AG04449 (cell line): ENCODE data around the gene KATNA1.
A peak's percentile ranks its signal among the peaks of the same experiment; 100 is the strongest.

Source experiments
- CTCF ChIA-PET: fragments of 350-600 bp; formaldehyde crosslinking; extraction: SDS; loops from one replicate; lab custom pipeline; 2021; ENCODE audit warnings: antibody characterized with exemption; lab: Yijun Ruan, JAX
- POLR2A ChIA-PET: fragments of 400-600, 350-600 bp; formaldehyde crosslinking; extraction: SDS; loops from one replicate; lab custom pipeline; 2020; ENCODE audit warnings: antibody characterized with exemption, inconsistent platforms; lab: Yijun Ruan, JAX
- DNase-seq: peaks from one replicate; pipeline ENCODE4 v3.0.0-alpha.2; 2010; ENCODE audit warnings: low read depth, low spot score
- H3K4me3 ChIP-seq: 2 replicates; pipeline ENCODE4 v1.5.1; 2011; ENCODE audit warnings: low read depth, mild to moderate bottlenecking, control low read depth, low read length
- TF ChIP-seq, protein P1 (sequence below): IDR thresholded peaks from one replicate; pipeline ENCODE4 v1.5.1; 2011; ENCODE audit warnings: mild to moderate bottlenecking, moderate library complexity, low read length, control low read depth, inconsistent platforms; ENCODE audit not compliant: insufficient read depth; ENCODE audit errors: missing control alignments

The KATNA1 gene

DNA sequence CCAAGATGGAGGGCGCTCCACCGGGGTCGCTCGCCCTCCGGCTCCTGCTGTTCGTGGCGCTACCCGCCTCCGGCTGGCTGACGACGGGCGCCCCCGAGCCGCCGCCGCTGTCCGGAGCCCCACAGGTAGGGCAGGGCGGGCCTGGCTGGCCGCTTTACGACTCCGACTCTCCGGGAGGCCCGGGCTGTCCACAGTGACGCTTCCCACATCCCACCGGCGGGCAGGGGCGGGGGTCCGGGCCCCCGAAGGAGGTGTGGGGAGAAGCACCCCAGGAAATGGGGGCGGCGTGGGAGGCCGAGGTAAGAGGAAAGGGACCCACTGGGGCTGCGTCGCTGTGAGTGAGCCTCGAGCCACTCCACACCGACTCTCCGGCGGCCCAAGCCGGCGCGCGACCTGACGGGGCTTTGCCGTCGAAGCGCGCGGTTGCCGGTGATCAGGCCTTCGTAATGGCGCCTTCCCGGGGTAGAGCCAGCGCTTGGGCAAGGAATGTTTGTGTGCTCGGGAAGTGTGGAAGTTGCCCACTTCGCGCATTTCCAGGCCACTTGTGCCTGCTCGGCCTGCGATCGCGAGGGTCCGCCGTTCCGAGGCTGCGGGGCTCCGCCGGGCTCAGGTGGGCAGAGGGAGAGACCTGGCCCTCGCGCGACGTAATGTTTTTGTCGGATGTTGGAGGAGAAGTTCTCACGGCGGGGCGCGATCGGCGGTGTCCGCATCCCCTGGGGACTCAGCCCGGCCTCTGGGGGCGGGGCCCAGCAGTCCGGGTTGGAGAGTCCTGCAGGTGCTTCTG lies 81.9 kb downstream of the KATNA1 start:
- H3K4me3 ChIP-seq: peak overlapping the region; percentile 87
- ChIA-PET CTCF (interaction anchor here (1.1 to 1.3 kb wide), 3 partner anchors 15 to 21 kb away, joined by 3 to 6 read pairs (median 4); no protein-coding TSS in a partner anchor), POLR2A (no interaction called here)
- no peak for DNase-seq
- TF ChIP-seq, protein P1, sequence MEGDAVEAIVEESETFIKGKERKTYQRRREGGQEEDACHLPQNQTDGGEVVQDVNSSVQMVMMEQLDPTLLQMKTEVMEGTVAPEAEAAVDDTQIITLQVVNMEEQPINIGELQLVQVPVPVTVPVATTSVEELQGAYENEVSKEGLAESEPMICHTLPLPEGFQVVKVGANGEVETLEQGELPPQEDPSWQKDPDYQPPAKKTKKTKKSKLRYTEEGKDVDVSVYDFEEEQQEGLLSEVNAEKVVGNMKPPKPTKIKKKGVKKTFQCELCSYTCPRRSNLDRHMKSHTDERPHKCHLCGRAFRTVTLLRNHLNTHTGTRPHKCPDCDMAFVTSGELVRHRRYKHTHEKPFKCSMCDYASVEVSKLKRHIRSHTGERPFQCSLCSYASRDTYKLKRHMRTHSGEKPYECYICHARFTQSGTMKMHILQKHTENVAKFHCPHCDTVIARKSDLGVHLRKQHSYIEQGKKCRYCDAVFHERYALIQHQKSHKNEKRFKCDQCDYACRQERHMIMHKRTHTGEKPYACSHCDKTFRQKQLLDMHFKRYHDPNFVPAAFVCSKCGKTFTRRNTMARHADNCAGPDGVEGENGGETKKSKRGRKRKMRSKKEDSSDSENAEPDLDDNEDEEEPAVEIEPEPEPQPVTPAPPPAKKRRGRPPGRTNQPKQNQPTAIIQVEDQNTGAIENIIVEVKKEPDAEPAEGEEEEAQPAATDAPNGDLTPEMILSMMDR: no peak

DNA sequence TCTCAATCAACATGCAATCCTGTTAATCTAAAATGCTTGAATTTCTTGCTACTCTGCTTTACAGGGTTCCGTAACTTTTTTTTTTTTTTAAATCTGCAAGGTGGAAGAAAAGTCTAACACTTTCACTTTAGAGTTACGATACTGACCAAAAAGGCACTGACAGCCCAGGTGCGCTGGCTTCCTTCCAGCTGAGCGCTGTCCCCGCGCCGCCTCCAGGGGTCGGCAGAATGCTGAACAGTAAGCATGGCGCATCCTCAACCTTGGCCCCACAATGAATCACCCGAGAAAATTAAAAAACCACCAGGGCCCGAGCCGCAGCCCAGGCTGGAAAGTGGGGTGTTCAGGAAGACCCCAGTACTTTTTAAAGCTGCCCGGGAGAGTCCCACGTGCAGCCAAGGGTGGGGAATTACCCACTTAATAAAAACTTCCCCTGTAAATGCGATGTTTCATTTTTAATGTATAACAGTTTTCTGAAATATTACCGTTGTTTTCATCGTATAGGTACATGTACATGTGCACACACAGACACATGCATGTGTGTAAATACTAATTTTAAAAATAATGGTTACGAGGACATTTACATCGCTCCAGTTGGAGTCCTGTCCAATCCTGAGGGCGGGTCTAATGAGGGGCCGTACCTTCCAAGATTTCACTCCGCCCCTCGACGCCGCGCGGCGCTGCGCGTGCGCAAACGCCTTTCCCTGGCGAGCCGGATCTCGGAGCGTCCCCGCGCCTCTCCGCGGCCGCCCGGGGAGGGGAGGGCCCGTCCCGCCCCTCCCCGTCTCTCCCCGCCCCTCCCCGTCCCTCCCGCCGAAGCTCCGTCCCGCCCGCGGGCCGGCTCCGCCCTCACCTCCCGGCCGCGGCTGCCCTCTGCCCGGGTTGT lies 82.7 kb downstream of the KATNA1 start, which contains the start of gene GINM1:
TSS of gene GINM1 (plus strand) at position 849 of the 883 bp plus-strand sequence. CDS start 40 bp downstream, outside the sequence.
- POLR2A ChIA-PET: no interaction called here
- DNase-seq: peak; percentile 29
- CTCF ChIA-PET: interaction anchor here (0.6 to 2.0 kb wide), 5 partner anchors 10 to 22 kb away, joined by 3 to 8 read pairs (median 5); no protein-coding TSS in a partner anchor
- peak within 1 kb of the TSS; percentile 87 for H3K4me3 ChIP-seq
- TF ChIP-seq, protein P1: peak; percentile 80

DNA sequence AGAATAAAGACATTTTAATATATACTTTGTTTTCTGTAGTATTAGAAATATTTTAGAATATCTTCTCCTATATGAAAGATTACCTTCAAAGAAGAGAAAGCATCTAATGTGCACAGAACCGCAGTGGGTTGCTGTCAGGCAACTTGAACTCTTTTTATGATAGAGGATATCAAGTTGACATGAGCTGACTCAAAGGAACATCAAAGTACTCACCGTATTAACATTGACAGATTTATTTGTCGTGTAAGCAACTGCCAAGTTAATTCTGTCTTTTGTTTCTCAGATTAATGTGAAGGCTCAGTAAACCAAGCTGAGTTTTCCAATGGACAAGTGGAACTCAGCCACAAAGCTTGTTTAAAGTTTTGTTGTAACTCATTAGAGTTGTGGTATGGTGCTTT lies 84.6 kb downstream of the KATNA1 start:
- POLR2A ChIA-PET: no interaction called here

DNA sequence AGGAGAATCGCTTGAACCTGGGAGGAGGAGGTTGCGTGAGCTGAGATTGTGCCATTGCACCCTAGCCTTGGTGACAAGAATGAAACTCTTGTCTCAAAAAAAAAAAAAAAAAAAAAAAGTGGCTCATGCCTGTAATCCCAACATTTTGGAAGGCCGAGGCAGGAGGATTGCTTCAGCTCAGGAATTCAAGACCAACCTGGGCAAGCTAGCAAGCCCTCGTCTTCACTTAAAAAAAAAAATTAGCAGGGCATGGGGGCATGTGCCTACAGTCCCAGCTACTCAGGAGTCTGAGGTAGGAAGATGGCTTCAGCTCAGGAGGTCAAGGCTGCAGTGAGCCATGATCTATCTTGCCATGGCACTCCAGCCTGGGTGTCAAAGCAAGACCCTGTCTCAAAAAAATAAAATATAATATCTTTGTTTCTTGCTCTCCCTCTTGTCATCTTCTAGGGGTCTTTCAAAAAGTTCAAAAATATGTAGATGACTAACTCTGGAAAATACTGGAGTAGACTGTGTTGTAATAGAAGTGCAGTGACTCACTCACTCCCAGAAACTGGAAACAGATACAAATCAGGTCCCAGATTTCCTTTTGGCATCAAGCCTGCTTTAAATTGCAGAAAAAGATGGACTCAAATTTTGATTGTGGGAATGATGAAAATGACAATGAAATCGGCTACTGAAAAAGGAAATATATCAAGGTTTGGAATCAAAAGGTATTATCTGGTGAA lies 85.1 kb downstream of the KATNA1 start:
- POLR2A ChIA-PET: no interaction called here
- DNase-seq: peak; percentile 53
- H3K4me3 ChIP-seq: no peak overlapping the region
- CTCF ChIA-PET: interaction anchor here (0.8 to 3.7 kb wide), 3 partner anchors 13 to 16 kb away, joined by 3 to 34 read pairs (median 8); partner anchors contain the start of gene PPIL4
- TF ChIP-seq, protein P1: no peak

More for the DNA sequence above, 84.6 kb downstream of the KATNA1 start:
- CTCF ChIA-PET: interaction anchor here (0.7 to 2.0 kb wide), 2 partner anchors 17 to 28 kb away, joined by 5 to 8 read pairs; no protein-coding TSS in a partner anchor
- no peak overlapping the region for H3K4me3 ChIP-seq
- DNase-seq: no peak
- TF ChIP-seq, protein P1: no peak

DNA sequence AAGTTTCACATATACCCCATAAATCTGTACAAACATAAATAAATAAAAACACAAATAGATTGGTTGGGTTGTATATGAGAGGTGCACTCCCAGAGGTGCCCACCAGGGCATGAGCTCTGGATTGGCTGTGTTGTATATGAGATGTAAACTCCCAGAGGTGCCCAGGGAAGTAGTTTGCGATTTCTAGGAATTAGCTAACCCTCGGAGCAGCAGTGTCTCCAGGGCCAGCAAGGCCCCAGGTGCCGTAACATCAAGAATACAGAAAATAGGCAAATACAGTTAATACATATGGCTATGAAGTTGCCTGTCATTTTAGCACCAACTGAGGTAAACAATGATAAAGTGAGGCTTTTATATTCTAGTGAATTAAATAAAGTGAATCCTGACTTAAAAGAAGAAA lies 87.8 kb downstream of the KATNA1 start:
- ChIA-PET POLR2A (no interaction called here), CTCF (interaction anchor here (1.4 to 3.7 kb wide), 2 partner anchors 10 to 14 kb away, joined by 7 to 34 read pairs; partner anchors contain the start of gene PPIL4)
- DNase-seq: no peak
- TF ChIP-seq, protein P1: peak; percentile 33
- no peak overlapping the region for H3K4me3 ChIP-seq
